IPS-18c (cell line): ENCODE results near the gene TOMT.

Source experiments
- H3K4me3 ChIP-seq: 2 replicates; pipeline ENCODE4 v1.7.0; 2013; ENCODE audit warnings: low read depth, mild to moderate bottlenecking, low read length, moderate library complexity; ENCODE audit not compliant: insufficient read depth
- H3K9me3 ChIP-seq: one replicate; pipeline ENCODE4 v1.6.1; 2013; ENCODE audit warnings: mild to moderate bottlenecking, low read length, moderate library complexity; ENCODE audit not compliant: control insufficient read depth, insufficient read depth

Gene TOMT

DNA sequence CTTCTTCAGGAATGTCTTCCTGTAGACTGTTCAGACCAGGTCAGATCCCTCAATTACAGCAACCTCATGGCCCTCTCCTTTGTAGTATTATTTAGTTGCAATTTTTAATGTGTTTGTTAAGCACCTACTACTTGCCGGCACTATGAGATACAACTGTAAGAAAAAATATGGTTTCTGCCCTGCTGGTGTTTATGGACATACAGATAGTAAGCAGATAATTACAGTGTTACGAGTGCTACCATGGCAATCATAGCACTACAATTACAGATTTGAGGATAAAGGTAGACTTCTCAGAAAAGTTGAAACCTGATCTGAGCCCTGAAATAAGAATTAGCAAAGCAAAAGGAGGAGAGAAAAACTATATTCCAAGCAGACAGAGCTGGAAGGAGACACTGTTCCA is 22.3 kb upstream of the TOMT start:
- Histone ChIP-seq H3K4me3 (no peak overlapping the region), H3K9me3 (no peaks in the 10 kb centered on the region)

DNA sequence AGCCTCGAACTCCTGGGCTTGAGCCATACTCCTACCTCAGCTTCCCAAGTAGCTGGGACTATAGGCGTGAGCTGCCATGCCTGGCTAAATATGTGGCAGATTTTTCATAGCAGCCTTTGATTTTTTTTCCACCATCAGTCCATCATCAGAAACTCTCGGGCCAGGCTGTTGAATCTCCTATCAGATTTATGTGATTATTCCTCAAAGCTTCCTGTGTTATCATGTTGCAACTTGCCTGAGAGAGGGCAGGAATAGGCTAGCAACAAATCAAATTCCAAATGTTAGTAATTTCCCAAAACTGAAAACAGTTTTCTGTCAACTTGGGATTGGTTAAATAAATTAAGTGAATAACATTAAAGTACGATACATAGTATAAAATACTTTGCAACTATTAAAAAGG is 21.6 kb upstream of the TOMT start:
- no peaks in the 10 kb centered on the region for H3K9me3 ChIP-seq
- H3K4me3 ChIP-seq, result no peak overlapping the region

DNA sequence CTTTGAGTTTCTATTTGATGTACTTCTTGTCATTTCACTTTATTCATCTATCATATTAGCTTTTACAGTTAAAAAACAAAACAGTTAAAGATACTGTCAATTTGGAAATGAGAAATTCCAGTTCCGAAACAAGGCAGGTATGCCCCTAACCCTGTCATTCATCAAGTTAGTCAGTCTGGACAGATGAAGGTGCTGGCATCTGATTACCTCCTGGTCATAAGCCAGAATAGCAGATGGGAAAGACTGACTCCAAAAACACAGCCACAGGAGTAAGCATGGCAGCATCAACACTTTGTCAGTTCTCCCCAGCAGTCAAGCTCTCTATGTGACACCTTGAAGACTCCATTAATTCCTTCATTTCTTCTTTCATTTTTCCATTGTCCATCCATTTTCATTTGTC is 20.8 kb upstream of the TOMT start:
- no peaks in the 10 kb centered on the region for H3K9me3 ChIP-seq
- H3K4me3 ChIP-seq, result no peak overlapping the region

- H3K4me3 ChIP-seq, result no peak overlapping the region
- H3K9me3 ChIP-seq, result no peaks in the 10 kb centered on the region
Observed at GRCh38 chr11:72085621-72086351, 19.9 kb upstream of the TOMT start.

DNA sequence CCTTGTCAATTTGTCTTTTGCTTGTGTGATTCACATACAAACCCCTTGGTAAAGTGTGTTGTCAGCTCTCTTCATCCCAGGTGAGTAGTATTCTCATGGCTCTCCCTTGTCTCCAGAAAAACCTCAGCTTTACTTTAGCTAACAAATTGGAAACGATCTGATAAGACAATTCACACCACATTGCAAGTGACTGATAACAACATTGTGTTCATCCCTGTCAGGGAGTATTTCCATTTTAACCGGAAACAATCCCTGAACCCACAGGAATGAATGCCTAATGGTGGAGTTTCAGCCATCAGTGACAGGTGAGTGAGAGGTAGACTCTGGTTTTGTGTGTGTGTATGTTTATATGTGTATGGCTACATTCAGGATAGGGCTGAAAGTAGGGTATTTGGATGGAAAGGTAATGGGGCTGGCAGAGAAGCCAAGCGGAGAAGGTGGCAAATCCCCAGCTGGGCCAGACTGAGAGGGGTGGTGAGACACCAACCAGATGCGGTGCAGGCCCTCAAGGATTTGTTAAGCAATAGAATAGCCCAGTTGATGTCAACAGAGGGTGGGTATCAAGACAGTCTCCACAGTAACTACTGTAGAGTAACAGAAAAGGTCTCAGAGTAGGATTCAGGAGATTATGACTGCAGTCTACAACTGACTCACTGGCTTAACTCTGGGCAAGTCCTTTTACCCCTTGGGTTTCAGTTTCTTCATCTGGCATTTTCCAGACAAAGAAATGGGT is 17.5 kb upstream of the TOMT start:
- Histone ChIP-seq H3K4me3 (no peak overlapping the region), H3K9me3 (no peaks in the 10 kb centered on the region)

DNA sequence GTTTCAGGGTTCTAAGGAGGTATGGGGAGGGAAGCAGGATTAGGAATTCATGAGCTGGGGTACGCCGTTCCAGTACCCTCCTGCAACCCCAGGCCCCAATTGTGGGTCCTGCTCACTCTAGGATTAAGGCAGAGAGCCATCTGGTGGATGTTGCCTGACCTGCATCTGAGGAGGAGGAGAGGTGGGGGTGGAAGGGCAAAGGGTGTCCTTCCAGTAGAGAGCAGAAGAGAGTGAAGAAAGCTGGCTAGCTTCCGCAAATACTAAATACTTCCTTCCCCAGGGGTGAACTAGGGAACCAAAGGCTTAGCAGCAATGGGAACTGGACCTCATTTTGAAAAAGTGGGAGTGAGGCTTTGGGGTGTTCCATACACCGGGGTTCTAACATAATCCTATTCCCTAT is 14.4 kb upstream of the TOMT start:
- Histone ChIP-seq H3K9me3 (no peaks in the 10 kb centered on the region), H3K4me3 (no peak overlapping the region)

DNA sequence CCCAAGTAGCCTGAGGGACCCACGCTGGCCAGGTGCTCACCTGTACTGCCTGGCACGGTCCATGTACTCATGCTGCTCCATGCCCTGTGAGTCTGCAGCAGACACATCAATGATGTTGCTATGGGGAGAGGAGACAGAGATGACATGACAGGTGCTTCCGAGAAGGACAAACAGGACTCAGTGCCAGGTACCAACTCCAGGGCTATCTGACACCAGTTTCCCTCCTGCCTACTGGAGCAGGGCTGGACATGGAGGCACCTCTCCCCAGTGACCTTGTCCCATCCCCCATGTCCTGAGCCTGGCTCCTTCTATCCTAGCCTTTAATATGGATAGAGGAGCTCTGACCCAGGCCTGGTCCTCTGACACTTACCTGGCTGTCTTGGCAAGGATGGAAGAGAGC is 7.0 kb upstream of the TOMT start:
- Histone ChIP-seq H3K9me3 (no peaks in the 10 kb centered on the region), H3K4me3 (no peak overlapping the region)

GRCh38 chr11:72100009-72100408 is 5.7 kb upstream of the TOMT start:
- H3K4me3 ChIP-seq, result no peak overlapping the region
- no peaks in the 10 kb centered on the region for H3K9me3 ChIP-seq

DNA sequence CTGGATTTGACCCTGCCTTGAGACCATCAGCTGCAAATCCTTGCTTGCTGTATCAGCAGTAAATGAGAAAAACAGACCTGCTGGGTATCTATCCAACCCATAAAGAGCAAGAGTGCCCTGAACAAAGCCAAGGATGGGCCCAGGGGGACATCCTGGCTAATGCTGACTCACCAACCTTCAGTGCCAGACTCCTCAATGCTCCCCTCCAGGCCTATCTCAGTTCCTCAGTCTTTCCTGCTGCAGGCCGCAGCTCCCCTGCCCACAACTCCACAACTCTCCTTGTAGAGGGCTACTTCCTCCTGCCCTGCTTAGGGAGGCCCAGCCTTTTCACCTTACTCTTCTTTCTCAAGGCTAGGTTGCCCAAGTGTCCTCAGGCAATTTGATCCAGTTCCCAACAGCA is 5.3 kb upstream of the TOMT start:
- Histone ChIP-seq H3K9me3 (no peaks in the 10 kb centered on the region), H3K4me3 (no peak overlapping the region)

DNA sequence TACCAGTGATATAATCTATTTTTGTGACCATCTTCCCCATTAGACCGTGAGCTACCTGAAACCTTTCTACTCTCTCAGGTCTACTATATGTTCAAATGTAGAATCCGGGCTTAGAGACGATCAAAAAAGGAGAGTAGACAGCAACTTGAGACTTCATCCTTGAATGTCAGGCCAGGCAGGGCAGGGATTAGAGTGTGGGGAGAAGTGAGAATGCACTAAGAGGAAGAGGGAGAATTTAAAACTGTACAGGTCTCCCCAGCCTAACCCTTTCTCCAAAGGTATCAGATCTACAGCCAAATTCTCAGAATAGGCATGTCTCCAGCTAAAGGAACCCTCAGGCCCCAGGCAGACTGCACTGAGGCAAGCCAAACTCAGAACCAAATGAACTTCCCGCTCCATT is 3.6 kb upstream of the TOMT start:
- H3K4me3 ChIP-seq, result peak overlapping the region; percentile 94

GRCh38 chr11:72102631-72102945 is 3.1 kb upstream of the TOMT start:
- H3K4me3 ChIP-seq, result peak overlapping the region; percentile 94
- H3K9me3 ChIP-seq, result no peaks in the 10 kb centered on the region

More for the DNA sequence above, 3.6 kb upstream of the TOMT start:
- no peaks in the 10 kb centered on the region for H3K9me3 ChIP-seq

GRCh38 chr11:72102946-72103753 is 2.6 kb upstream of the TOMT start, which contains the start of gene LAMTOR1:
Gene LAMTOR1, minus strand, starts transcription at chr11:72103297. Its CDS starts 73 bp downstream, at chr11:72103224.
- Histone ChIP-seq H3K9me3 (no peaks in the 10 kb centered on the region), H3K4me3 (peak within 1 kb of the TSS; percentile 94)

DNA sequence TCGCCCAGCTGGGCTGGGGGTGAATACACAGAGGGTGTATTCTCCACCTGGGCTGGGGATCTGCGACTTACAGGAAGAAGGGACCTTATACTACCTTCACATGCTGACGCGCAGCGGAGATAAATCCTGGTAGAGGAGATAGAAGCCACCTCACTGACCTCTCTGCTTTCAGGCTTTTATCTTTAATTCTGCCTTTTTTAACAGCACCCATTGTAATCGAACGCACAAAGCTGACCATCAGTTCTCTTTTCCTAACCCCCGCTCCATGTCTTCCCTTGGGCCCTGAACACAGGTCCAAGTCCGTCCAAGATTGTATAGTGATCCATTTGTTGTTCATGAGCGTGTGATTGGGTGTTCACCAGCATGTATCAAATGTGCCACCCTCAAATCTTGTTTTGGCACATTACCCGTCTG is 2.0 kb upstream of the TOMT start:
- Histone ChIP-seq H3K9me3 (no peaks in the 10 kb centered on the region), H3K4me3 (peak overlapping the region; percentile 29; the same call in 1 of the 2 replicates)

GRCh38 chr11:72111300-72112142 is 5.8 kb downstream of the TOMT start:
- no peaks in the 10 kb centered on the region for H3K9me3 ChIP-seq
- H3K4me3 ChIP-seq, result peak overlapping the region; percentile 86

GRCh38 chr11:72112143-72112977 is 6.6 kb downstream of the TOMT start, which contains the start of gene ANAPC15:
Gene ANAPC15, minus strand, starts transcription at chr11:72112695. Its CDS starts 1,419 bp downstream, at chr11:72111276.
- peak within 1 kb of the TSS; percentile 86 for H3K4me3 ChIP-seq
- H3K9me3 ChIP-seq, result no peaks in the 10 kb centered on the region
